Fibroblast of upper back skin (primary cell): ENCODE results near the gene CEP85L.
"Not testable (repeated sequence)": the region's sequence is repeated elsewhere in the genome, so short reads cannot be mapped to it uniquely, and the experiment has no call there.

ENCODE experiments used
- DNase-seq: peaks from one replicate; pipeline ENCODE4 v3.0.0-alpha.2; 2013

CEP85L gene

DNA sequence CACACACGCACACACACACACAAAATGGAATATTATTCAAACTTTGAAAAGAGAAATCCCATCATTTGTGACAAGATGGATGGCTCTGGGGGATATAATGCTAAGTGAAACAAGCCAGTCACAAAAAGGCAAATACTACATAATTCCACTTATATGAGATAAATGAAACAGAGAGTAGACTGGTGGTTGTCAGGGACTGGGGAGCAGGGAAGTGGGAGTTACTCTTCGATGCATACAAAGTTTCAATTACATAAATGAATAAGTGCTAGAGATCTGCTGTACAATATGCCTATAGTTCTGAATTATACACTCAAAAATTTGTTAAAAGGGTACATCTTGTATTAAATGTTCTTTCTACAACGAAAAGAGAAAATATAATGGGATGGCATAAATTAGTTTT lies 161.4 kb downstream of the CEP85L start:
- no peak for DNase-seq

GRCh38 chr6:118488631-118489030 lies 162.8 kb downstream of the CEP85L start:
- no peak for DNase-seq

DNA sequence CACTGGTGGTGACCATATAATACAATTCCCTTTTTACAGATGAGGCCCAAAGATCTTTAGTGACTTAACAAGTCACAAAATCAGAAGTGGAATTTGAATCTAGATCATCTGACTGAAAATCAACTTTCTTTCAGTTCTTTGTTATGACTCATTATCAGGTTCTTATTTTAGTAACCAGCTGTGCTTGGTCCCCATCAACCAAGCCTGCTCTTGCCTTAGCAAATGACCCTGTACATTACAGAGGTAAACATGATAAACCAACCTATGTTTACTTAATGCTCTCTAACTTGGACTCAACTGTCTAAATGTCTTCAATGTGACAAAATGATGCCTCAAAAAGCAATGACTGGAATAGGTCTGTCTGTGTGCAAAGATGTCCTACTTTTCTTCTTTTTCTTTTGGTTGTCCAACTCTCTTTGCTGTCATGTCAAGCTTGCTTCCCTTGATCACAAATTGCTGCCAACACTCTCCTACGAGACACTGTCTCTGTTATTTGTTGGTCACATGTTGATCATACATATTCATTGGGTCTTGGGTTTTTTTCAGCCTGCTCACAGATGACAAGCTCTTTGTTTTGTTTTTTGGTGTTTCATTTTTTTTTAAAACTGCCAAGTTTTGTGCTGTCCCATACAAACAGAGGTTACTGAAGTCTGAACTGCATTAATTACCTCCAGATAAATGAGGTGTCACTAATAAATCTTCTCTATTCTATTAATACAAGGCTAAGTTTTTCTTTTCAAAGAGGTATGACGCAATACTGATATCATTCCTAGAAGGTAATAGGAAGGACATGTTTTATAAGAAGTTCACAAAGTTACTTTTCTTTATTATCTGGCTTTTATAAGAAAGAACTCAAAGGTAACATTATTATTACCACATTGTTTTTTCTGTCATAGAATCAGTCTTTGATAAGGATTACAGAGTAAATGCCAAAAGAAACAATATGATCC lies 165.5 kb downstream of the CEP85L start:
- no peak for DNase-seq

DNA sequence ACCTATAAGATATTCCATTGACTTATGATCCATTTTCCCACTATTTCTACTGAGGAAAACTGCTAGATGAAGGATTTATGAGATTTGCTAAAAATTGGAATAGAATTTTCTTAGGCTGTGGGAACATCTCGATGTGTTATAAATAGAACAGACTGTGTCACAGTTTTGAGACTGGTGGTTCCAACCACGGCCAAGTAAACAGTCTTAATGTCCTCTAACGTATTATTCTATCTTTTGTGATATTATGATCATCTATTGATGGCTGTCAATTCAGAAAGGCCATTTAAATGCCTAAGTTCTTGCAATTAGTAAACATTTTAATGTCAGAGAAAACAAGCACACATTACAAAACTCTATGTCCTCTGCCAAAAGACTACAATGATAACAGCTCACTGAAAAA lies 174.8 kb downstream of the CEP85L start:
- DNase-seq = no peak

DNA sequence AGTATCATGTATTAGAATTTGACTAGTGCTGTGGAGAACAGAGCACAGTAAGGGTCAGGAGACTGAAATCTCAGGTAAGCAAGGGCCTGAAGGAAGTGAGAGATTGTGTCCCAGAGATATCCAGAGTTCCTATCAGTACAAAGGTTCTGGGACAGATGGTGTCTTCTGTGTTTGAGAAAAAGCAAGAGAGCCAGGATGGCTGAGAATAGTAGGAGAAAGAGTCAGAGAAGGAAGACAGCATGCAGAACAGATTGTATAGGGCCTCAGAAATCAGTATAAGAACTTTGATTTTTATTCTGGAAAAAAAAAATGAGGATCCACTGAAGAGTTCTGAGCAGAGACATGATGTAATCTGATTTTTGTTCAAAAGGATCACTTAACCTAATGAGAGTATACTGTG lies 178.1 kb downstream of the CEP85L start:
- no peak for DNase-seq

DNA sequence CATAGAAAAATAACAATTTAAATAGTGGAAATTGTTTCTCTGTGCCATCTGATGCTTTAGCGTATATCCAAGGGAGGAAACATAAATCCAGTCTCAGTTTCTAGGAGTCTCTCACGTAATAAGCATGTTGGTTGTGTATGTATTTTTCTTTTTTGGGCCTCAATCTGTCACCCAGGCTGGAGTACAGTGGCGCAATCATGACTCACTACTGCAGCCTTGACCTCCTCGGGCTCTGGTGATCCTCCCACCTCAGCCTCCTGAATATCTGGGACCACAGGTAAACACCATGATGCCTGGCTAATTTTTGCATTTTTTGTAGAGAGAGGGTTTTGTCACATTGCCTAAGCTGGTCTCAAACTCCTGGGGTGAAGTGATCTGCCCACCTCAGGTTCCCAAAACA lies 181.9 kb downstream of the CEP85L start:
- DNase-seq = no peak

DNA sequence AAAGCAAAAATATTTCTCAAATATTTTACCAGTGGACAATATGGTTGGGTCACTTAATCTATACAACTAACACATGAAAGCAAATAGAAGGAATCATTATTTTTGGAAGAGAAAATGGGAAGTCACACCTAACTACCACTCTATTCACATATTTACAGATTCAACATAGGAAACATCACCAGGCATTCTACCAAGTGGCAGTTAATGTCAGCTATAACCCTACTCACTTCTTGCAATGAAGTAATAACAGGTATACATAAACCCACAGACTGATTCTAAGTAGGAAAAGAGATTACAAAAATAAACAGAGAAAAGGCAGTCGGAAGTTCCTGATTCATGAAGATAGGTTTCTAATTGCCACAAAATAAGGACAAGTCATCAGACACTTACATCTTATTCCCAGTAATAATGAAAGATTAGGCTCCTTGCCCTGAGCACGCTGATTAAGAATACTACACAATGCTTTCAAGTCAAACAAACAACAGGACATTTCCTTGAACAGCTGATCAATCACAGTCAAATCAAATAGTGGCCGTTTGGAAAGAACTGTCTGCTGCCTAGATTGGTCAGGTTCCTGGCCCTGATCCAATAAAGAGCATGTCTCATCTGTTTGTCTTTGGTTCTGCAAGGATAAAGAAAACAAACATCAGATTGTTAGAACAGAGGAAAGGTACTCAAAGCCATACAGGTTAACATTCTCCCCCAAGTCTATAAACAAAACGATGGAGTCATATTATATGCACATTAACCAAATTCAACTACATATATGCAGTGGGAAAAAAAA lies 182.5 kb downstream of the CEP85L start:
- DNase-seq = no peak

DNA sequence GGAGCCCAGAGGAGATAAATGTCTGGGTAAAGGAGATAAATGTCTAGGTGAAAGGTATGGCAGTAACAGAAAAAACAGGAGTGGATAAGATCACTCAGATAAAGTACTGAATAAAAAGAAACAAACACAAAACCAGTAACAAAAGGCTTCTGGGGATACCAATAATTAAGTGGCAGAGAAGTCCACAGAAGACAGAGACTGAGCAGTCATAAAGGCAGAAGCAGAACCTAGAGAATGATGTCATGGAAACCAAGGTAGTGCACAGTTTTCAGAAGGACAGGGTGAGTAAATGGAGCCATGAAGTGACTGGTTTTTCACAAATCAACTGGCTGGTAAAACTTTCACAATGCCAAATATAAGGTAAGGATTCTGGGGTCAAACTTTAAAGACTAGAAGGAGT lies 184.2 kb downstream of the CEP85L start:
- no peak for DNase-seq

DNA sequence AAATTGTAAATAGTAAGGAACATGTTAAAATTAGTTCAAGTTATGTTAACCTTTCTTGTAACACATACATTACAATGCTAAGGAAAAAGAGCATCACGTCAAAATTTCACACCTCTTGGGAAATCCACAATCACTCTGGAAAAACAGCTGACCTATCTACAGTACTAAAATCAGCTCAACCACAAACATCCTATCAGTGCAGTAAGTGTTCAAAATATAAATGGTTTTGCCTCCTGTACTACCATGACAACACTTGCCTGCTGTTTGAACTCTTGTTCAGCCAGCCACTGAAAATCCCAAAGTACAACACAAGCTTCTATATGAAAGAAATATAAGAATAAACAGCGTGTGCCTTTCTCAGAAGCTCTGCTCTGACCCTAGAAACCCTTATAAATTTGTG lies 186.8 kb downstream of the CEP85L start:
- no peak for DNase-seq

- no peak for DNase-seq
Observed at GRCh38 chr6:118460958-118461470, 190.4 kb downstream of the CEP85L start.

GRCh38 chr6:118456982-118457381 lies 194.4 kb downstream of the CEP85L start:
- no peak for DNase-seq

- DNase-seq = no peak
Observed at GRCh38 chr6:118451839-118452238, 199.6 kb downstream of the CEP85L start.

DNA sequence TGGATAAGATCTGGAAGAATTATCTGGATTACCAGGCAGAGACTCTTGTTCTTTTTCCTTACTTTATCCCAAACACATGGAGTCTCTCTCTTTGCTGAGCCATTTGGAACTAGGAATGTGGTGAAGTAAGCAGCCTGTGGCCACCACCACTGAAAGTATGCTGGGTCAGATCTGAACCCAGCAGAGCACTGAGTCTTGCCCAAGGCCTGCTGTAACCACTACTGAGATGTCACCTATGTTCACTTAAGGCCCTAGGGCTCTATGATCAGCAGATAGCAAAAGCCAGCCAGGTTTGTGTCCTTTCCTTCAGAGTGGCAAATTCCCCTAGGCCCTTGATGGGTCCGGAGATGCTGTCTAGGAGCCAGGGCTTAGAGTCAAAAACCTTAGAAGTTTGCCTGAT lies 206.6 kb downstream of the CEP85L start:
- no peak for DNase-seq

- DNase-seq = no peak
Observed at GRCh38 chr6:118436482-118436881, 214.9 kb downstream of the CEP85L start.

GRCh38 chr6:118434147-118434546 lies 217.2 kb downstream of the CEP85L start:
- not testable (repeated sequence) for DNase-seq

GRCh38 chr6:118421312-118421711 lies 230.1 kb downstream of the CEP85L start:
- DNase-seq = not testable (repeated sequence)

- peak; percentile 5 for DNase-seq
Observed at GRCh38 chr6:118419448-118420394, 231.7 kb downstream of the CEP85L start.
